Gastrocnemius medialis (tissue), 4 donors: ENCODE results near the gene SNCAIP.

Experiments used
- POLR2A ChIP-seq, 2 donors: fragments of 450-650 bp; IDR thresholded peaks; one replicate each; pipeline ENCODE4 v1.6.1; 2017; ENCODE audit warnings: antibody characterized with exemption in 2 of 2, mild to moderate bottlenecking in 2 of 2, moderate library complexity in 2 of 2
- TF ChIP-seq, protein P1 (sequence below), 5 experiments: fragments of 450-650 bp in 3 of 5; fragments of 200-600 bp in 2 of 5; sonication (generic) in 2 of 5; IDR thresholded peaks in 4 of 5; conservative IDR thresholded peaks in 1 of 5; 1 replicate in 4 of 5; 2 replicates in 1 of 5; pipeline ENCODE4 v1.5.1; 2016 to 2019; ENCODE audit warnings: antibody characterized with exemption in 5 of 5, mild to moderate bottlenecking in 3 of 5, moderate library complexity in 3 of 5

DNA sequence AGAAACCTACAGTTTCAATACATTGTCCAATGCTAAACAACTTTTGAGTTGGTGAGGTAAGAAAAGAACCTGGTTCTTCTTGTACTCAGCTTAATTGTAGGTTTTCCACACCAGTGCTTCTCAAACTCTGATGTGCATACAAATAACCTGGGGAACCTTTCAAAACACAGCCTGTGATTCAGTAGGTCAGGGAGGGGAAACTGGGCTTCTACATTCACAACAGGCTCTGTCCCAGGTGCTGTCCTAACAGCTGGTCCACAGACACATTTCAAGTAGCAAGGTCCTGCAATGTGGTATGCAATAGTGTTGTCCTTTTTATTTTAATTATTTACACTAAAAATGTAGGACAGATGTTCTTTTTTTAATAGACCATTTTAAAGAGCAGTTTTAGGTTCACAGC, 47.4 kb upstream of the SNCAIP start:
- no peak for TF ChIP-seq POLR2A (IDR thresholded peaks at IDR 0.05)
- TF ChIP-seq, protein P1, sequence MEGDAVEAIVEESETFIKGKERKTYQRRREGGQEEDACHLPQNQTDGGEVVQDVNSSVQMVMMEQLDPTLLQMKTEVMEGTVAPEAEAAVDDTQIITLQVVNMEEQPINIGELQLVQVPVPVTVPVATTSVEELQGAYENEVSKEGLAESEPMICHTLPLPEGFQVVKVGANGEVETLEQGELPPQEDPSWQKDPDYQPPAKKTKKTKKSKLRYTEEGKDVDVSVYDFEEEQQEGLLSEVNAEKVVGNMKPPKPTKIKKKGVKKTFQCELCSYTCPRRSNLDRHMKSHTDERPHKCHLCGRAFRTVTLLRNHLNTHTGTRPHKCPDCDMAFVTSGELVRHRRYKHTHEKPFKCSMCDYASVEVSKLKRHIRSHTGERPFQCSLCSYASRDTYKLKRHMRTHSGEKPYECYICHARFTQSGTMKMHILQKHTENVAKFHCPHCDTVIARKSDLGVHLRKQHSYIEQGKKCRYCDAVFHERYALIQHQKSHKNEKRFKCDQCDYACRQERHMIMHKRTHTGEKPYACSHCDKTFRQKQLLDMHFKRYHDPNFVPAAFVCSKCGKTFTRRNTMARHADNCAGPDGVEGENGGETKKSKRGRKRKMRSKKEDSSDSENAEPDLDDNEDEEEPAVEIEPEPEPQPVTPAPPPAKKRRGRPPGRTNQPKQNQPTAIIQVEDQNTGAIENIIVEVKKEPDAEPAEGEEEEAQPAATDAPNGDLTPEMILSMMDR (IDR thresholded peaks at IDR 0.05 in 4 of 5, conservative IDR thresholded peaks at IDR 0.05 in 1 of 5) = no peak
